GM19463 (cell line): ENCODE results near the gene LRRC7.
"Not testable (repeated sequence)": the region's sequence is repeated elsewhere in the genome, so short reads cannot be mapped to it uniquely, and the experiment has no call there.

Source experiments
- ATAC-seq: cut with Tn5 transposase; IDR thresholded peaks from one replicate; pipeline ENCODE4 v1.9.1; 2021; ENCODE audit warnings: mild to moderate bottlenecking, moderate library complexity; ENCODE audit not compliant: unreplicated experiment

LRRC7 gene

DNA sequence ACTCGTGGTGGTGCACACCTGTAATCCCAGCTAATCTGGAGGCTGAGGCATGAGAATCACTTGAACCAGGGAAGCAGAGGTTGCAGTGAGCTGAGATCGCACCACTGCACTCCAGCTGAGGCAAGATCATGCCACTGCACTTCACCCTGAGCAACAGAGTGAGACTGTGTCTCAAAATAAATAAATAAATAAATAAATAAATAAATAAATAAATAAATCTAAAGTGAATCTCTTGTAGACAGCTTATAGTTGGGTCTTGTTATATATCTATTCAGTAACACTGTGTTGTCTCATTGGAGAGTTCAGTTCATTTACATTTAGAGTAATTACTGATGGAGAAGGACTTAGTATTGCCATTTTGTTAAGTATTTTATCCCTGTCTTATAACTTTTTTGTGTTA is 379.2 kb downstream of the LRRC7 start:
- ATAC-seq: no peak

DNA sequence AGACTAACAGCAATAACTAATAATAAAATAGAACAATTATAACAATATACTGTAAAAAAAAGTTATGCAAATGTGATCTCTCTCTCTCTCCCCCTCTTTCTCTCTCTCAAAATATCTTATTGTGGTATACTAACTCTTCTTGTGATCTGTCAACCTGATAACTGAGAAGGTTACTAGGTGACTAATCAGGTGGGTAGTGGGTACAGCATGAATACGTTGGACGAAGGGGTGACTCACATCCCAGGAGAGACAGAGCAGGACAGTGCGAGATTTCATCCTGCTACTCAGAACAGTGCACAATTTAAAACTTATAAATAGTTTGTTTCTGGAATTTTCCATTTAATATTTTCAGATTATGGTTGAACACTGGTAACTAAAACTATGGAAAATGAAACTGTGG is 380.1 kb downstream of the LRRC7 start:
- peak; percentile 51 for ATAC-seq

- no peak for ATAC-seq
These were observed 385.0 kb downstream of the LRRC7 start for GRCh38 chr1:69952676-69953075.

DNA sequence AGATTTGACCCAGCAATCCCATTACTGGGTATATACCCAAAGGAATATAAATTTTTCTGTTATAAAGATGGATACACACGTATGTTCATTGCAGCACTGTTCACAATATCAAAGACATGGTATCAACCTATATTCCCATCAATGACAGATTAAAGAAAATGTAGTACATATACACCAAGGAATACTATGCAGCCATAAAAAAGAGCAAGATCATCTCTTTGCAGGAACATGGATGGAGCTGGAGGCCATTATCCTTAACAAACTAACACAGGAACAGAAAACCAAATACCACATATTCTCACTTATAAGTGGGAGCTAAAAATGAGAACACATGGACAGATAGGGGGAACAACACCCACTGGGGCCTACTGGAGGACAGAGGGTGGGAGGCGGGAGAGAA is 394.7 kb downstream of the LRRC7 start:
- ATAC-seq: not testable (repeated sequence)

DNA sequence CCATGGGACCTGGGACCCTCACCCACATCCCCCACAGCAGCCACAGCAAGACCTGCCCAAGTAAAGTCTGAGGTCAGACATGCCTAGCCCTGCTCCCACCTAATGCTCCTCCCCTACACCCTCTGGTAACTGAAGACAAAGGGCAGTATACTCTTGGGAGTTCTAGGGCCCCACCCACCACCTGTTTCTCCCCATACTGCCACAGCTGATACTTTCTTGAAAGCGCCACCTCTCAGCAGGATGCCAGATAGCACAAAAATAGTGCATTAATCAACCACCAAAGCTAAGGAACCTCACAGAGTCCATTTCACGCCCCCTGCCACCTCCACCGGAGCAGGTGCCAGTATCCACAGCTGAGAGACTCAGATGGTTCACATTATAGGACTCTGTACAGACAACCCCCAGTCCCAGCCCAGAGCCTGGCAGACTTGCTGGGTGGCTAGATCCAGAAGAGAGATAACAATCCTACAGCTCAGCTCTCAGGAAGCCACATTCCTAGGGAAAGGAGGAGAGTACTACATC is 399.6 kb downstream of the LRRC7 start:
- peak; percentile 64 for ATAC-seq

GRCh38 chr1:69976896-69977295 is 409.2 kb downstream of the LRRC7 start:
- ATAC-seq: no peak

GRCh38 chr1:69982992-69983391 is 415.3 kb downstream of the LRRC7 start:
- ATAC-seq: no peak

GRCh38 chr1:69985376-69985775 is 417.7 kb downstream of the LRRC7 start:
- no peak for ATAC-seq

- no peak for ATAC-seq
These were observed 418.2 kb downstream of the LRRC7 start for GRCh38 chr1:69985901-69986439.

DNA sequence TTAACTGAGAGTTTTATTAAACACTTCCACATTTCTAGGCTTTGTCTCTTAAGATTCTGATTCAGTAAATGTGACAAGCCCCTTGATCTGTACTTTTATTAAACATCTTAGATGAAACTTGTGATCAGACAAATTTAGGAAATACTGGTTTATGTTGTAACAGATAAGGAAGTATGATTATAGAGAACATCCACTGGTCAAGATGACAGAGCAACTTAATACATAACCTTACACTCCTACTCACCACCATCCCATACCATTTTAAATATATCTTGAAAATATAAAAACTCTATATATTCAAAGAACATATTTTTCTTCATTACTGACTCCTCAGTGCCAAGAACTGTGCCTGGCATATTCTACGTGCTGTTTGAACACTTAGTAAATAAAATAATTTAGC is 420.2 kb downstream of the LRRC7 start:
- ATAC-seq: no peak

DNA sequence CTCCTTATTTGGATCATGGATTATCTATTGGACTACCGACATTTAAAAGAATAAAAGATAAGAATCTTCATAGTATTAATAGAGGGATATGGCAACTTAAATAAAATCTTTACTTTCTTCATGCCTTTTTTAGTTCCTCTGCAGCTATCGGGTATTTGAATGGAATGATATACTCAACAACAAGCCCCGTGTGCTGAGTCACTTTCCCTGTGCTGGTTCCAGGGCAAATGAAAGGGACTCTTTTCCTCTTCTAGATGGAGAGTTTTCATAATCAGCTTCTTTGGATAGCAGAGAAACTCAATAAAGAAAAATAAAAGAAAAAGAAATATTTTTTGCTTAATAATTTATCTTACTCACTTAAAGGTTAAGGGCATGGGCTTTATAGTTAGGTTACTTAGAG is 423.9 kb downstream of the LRRC7 start:
- no peak for ATAC-seq

DNA sequence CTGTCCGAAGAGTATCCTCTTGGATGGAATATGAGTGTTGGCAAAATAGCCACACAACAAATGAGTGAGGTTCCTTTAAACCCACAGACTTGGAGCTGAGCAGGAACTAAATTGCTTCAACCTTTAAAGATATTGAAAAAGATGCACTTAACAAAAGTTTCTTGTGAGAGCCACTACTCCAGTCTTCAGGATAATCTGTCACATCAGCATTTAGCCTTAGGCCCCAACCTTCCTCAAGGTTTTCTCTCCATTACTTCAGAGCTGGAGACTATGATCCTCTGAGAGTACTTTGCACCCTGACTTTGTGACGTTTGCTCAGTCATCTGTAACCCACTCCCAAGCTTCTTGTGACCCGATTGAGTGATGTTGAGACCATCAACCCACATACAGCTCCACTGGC is 424.9 kb downstream of the LRRC7 start:
- no peak for ATAC-seq

- ATAC-seq: no peak
These were observed 426.1 kb downstream of the LRRC7 start for GRCh38 chr1:69993810-69994209.

DNA sequence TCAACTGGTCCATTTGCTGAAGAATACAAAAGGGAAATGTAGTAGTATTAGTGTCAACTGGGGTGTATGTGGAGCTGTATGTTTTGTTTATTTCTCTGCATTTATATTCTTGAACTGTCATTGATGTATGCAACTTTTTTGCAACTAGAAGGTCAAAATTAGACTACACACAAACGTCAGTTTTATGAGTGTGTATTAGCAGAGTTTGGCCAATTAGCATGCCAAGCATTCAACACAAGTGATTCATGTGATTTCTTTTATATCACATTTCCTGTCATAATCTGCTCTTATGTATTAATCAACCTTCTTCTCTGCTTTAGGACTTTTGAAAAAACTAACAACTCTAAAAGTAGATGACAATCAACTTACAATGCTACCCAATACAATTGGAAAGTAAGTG is 426.5 kb downstream of the LRRC7 start:
- no peak for ATAC-seq

GRCh38 chr1:69998847-69999246 is 431.1 kb downstream of the LRRC7 start:
- no peak for ATAC-seq

- no peak for ATAC-seq
These were observed 435.6 kb downstream of the LRRC7 start for GRCh38 chr1:70003211-70003908.

DNA sequence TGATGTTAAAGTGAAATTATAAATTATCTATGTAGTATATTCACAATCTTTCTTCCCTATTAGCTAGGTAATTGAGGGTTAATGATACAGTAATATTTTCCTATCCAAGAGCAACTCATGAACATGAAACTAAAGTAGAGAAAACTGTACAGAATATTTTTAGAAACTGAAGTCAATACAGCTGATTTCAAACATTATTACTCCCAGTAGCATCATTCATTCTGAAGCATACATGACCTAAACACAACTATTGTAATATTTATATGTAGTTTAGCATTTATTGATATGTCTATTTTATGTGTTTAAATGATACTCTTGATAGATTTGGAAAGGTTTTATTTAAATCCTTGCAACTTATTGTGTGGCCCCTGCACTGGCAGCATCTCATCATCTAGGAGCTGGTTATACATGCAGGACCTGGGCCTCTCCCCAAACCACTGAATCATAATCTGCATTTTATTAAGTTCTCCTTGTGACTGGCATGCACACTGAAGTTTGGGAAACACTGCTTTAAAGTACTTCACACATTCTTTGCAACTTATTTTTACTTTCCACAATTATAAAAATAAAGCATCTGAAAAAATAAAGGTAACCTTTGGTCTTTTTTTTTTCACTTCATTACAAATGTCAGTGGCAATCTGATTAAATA is 437.8 kb downstream of the LRRC7 start:
- no peak for ATAC-seq

- no peak for ATAC-seq
These were observed 440.9 kb downstream of the LRRC7 start for GRCh38 chr1:70008660-70009059.

- ATAC-seq: no peak
These were observed 450.0 kb downstream of the LRRC7 start for GRCh38 chr1:70017770-70018169.

DNA sequence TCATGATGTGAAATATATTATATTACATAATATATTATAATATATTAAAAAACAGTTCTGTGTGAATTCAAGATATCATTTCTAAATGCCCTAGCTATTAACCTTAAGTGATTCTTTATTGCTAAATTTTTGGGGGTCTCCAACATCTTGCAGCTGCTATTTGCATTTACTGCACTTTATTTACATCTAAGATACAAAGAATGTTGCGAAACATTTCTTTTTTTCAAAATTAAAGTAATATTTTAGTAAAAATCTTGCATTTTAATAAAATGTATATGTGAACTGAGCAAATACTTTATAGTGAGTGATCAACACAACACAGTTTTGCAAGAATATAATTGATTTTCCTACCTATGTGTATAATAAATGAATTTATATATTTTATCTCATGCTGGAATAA is 456.6 kb downstream of the LRRC7 start:
- no peak for ATAC-seq

DNA sequence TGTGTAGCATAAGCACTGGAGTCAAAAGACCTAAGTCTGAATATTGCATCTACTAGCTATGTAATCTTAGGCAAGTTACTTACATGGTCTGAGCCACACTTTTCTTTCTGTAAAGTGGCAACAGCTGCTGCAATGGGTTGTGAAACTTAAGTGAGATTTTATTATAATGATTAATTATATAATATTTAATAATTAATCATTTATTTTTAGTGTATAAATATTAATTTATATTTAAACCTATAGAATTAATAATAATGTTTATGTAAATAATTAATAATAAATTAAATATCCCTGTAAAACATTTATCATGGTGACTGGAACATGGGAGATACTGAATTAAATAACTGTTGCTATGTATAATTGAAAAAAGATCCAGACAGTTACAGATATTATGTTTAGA is 457.3 kb downstream of the LRRC7 start:
- ATAC-seq: no peak

DNA sequence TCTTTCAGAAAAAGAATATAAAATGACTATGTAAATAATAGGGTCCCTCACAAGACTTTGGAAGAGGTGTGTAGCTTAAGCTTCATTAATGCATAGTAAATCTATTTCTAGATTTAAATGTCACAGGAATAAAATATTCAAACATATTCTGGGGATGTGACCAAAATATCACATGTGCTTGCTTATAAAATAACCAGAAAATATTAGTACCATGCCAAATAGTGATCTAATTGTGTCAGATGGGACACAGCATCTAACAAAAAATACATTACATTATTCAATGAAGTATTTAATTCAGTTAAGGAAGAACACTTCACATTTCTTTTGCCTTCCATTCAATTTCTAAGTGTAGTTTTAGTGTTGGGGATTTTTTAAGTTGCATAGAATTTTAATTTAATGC is 458.1 kb downstream of the LRRC7 start:
- no peak for ATAC-seq
